Gastrocnemius medialis (tissue), 4 donors: ENCODE results near the gene METTL26. TPM values are rescaled to one million over a fixed set of nuclear protein-coding genes. Genes with fewer than 3 reads are reported as not detected.
A peak's percentile ranks its signal among the peaks of the same experiment; 100 is the strongest.

ENCODE experiments used
- ATAC-seq, 2 donors: fragments of 150-250 bp; one replicate each; pipeline ENCODE4 v1.9.1; 2016
- DNase-seq, 2 donors: peaks; one replicate each; pipeline ENCODE4 v3.0.0-alpha.2; 2019
- H3K27ac ChIP-seq, 4 donors: fragments of 200-600 bp; sonication (generic); 1 replicate in 1 of 4; 2 replicates in 3 of 4; pipeline ENCODE4 v1.5.1; 2016 to 2018; ENCODE audit warnings: mild to moderate bottlenecking in 2 of 4, moderate library complexity in 1 of 4
- H3K27me3 ChIP-seq, 3 donors: fragments of 200-600 bp; sonication (generic) in 2 of 3; 1 replicate in 1 of 3; 2 replicates in 2 of 3; pipeline versions ENCODE4 v1.5.1 to v1.6.0; 2016 to 2019; ENCODE audit warnings: mild to moderate bottlenecking in 1 of 3, moderate library complexity in 1 of 3
- H3K36me3 ChIP-seq, 2 donors: fragments of 200-600 bp; sonication (generic) in 1 of 2; one replicate each; pipeline ENCODE4 v1.5.1; 2017 to 2018
- H3K4me1 ChIP-seq, 2 donors: fragments of 200-600 bp; sonication (generic) in 1 of 2; one replicate each; pipeline ENCODE4 v1.5.1; 2016 to 2017; ENCODE audit warnings: mild to moderate bottlenecking in 2 of 2
- H3K4me3 ChIP-seq, 4 donors: fragments of 200-600 bp; sonication (generic) in 3 of 4; 1 replicate in 1 of 4; 2 replicates in 3 of 4; pipeline ENCODE4 v1.5.1; 2016 to 2019; ENCODE audit warnings: mild to moderate bottlenecking in 2 of 4
- H3K9me3 ChIP-seq, 3 donors: fragments of 200-600 bp; sonication (generic) in 2 of 3; 1 replicate in 1 of 3; 2 replicates in 2 of 3; pipeline ENCODE4 v1.5.1; 2016 to 2019
- POLR2A ChIP-seq, 2 donors: fragments of 450-650 bp; IDR thresholded peaks; one replicate each; pipeline ENCODE4 v1.6.1; 2017; ENCODE audit warnings: antibody characterized with exemption in 2 of 2, mild to moderate bottlenecking in 2 of 2, moderate library complexity in 2 of 2
- in situ Hi-C, 4 donors: fragments of 200-750 bp; cut with MboI; loops; one replicate each; pipeline versions ENCODE4 v1.15.0 to v1.8.0; 2017; ENCODE audit warnings: low sequenced_read_pairs in 4 of 4
- intact Hi-C: fragments of 100-400 bp; cut with DNase I; formaldehyde crosslinking; loops from one replicate; pipeline ENCODE4 v1.15.1; 2023; ENCODE audit warnings: low total_unique reads
- total RNA-seq, 4 donors: library from RNA; depleted of rRNA; stranded (reverse); fragments of >200 nt; gene quantifications; one replicate each; pipeline versions ENCODE4 v1.1.0 to v1.2.3, GENCODE V29; 2016
- TF ChIP-seq, protein P1 (sequence below), 5 experiments: fragments of 450-650 bp in 3 of 5; fragments of 200-600 bp in 2 of 5; sonication (generic) in 2 of 5; IDR thresholded peaks in 4 of 5; conservative IDR thresholded peaks in 1 of 5; 1 replicate in 4 of 5; 2 replicates in 1 of 5; pipeline ENCODE4 v1.5.1; 2016 to 2019; ENCODE audit warnings: antibody characterized with exemption in 5 of 5, mild to moderate bottlenecking in 3 of 5, moderate library complexity in 3 of 5

METTL26 gene
- total RNA-seq, 4 donors from 2014 or later, result 114 to 212 (median 141) TPM

DNA sequence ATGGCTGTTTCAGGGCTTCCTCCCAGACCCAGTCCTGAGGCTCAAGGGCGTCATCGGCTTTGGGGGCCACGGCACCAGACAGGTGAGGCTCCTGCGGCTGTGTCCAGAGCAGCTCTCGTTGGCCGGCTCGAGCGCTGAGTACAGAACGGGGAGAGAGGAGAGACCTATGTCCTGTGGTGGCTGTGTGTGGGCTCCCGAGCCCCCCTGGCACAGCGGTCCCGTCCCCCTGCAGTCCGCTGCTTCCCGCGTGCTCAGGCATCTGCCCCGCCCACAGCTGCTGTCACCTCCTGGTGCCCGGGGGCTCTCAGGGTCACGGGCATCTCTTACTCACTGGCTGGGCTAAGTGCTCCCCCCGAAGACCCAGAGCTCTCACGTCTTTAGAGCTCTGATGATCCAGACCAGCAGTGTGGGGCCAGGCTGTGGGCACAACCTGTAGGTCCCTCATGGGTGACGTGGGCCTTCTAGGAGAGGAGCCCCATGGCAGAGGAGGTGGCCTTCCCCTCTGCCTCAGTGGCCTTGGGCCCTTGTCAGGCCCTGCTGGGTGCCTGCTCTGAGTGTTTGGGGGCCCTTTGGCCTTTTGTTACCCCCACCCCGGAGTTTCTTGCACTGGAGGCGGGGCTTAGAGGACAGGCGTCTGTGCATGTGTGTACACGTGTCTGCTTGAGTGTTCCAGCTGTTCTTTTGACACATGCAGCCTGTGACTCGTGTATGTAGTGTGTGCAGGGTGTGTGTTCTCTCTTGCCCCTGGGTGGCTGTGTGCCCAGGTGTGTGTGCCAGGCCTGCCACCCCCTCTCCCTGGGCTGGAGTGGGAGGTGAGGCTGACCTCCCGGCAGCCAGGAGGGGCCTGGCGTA, 16.6 kb upstream of the METTL26 start:
- H3K4me3 ChIP-seq, result no peak overlapping the region

DNA sequence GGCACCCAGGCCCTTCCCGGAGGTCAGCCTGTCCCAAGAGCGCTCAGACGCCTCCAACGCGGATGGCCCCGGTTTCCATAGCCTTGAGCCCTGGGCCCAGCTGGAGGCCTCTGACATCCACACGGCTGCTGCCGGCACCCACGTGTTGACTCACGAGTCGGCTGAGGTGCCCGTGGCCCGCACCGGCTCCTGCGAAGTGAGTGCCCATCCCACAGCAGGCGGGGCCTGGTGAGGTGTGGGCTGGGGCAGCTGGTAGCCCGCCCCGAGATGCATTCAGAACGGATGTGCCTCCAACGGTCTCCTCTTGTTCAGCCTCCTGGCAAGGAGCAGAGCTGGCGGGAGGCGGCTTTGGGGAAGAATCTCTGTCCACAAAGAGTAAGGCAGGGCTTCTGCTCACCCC, 15.7 kb upstream of the METTL26 start:
- TF ChIP-seq POLR2A (IDR thresholded peaks at IDR 0.05), result no peak
- TF ChIP-seq, protein P1, sequence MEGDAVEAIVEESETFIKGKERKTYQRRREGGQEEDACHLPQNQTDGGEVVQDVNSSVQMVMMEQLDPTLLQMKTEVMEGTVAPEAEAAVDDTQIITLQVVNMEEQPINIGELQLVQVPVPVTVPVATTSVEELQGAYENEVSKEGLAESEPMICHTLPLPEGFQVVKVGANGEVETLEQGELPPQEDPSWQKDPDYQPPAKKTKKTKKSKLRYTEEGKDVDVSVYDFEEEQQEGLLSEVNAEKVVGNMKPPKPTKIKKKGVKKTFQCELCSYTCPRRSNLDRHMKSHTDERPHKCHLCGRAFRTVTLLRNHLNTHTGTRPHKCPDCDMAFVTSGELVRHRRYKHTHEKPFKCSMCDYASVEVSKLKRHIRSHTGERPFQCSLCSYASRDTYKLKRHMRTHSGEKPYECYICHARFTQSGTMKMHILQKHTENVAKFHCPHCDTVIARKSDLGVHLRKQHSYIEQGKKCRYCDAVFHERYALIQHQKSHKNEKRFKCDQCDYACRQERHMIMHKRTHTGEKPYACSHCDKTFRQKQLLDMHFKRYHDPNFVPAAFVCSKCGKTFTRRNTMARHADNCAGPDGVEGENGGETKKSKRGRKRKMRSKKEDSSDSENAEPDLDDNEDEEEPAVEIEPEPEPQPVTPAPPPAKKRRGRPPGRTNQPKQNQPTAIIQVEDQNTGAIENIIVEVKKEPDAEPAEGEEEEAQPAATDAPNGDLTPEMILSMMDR (IDR thresholded peaks at IDR 0.05 in 4 of 5, conservative IDR thresholded peaks at IDR 0.05 in 1 of 5), result no peak
- no peak overlapping the region for H3K27ac ChIP-seq
- intact Hi-C loops (no loop called here), in situ Hi-C loops (no loop called here)
- no peak overlapping the region for H3K4me3 ChIP-seq
- DNase-seq (no peak), ATAC-seq (no peak)
- no peaks in the 10 kb centered on the region for H3K36me3 ChIP-seq
- no peaks in the 10 kb centered on the region for H3K27me3 ChIP-seq
- H3K9me3 ChIP-seq, result no peaks in the 10 kb centered on the region
- H3K4me1 ChIP-seq, result peaks cover 20 to 27% of the 10 kb centered on the region in 2 donors

More for the DNA sequence above, 16.6 kb upstream of the METTL26 start:
- Histone ChIP-seq H3K4me1 (peaks cover 13 to 19% of the 10 kb centered on the region in 2 donors), H3K9me3 (no peaks in the 10 kb centered on the region), H3K27ac (no peak overlapping the region), H3K36me3 (no peaks in the 10 kb centered on the region), H3K27me3 (no peaks in the 10 kb centered on the region)
- ATAC-seq (no peak), DNase-seq (no peak)
- intact Hi-C loops, result no loop called here
- TF ChIP-seq POLR2A (IDR thresholded peaks at IDR 0.05), result no peak
- TF ChIP-seq, protein P1 (IDR thresholded peaks at IDR 0.05 in 4 of 5, conservative IDR thresholded peaks at IDR 0.05 in 1 of 5), result no peak
- in situ Hi-C loops, result no loop called here

DNA sequence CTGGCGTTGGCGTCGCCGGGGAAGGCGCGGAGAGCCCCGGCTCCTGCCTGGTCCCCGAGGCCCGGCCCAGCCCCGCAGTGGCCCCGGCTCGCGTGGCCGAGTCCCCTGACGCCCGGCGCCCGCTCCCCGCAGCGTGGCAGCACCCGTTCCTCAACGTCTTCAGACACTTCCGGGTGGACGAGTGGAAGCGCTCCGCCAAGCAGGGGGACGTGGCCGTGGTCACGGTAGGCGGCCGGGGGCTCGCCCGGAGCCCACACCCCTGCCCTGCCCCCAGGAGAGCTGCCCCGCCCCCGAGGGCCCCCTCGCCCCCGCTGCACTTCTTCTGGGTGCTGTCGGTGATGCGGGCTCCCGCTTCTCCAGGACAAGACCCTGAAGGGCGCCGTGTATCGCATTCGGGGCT, 13.5 kb upstream of the METTL26 start:
- DNase-seq (no peak), ATAC-seq (no peak)
- peak overlapping the region; percentile 61 to 78 (median 65) for H3K4me3 ChIP-seq
- H3K9me3 ChIP-seq, result no peaks in the 10 kb centered on the region
- peak overlapping the region in 3 of 4 donors; percentile 87 to 97 (median 95) for H3K27ac ChIP-seq
- intact Hi-C loops, result loop anchor here (1.0 to 10.0 kb wide), 2 partner anchors 11 to 415 kb away; partner anchors contain the start of gene FAM234A
- H3K4me1 ChIP-seq, result peaks cover 35 to 49% of the 10 kb centered on the region in 2 donors
- TF ChIP-seq, protein P1 (IDR thresholded peaks at IDR 0.05 in 4 of 5, conservative IDR thresholded peaks at IDR 0.05 in 1 of 5), result no peak
- TF ChIP-seq POLR2A (IDR thresholded peaks at IDR 0.05), result no peak
- H3K36me3 ChIP-seq, result no peaks in the 10 kb centered on the region
- in situ Hi-C loops, result no loop called here
- no peaks in the 10 kb centered on the region for H3K27me3 ChIP-seq

DNA sequence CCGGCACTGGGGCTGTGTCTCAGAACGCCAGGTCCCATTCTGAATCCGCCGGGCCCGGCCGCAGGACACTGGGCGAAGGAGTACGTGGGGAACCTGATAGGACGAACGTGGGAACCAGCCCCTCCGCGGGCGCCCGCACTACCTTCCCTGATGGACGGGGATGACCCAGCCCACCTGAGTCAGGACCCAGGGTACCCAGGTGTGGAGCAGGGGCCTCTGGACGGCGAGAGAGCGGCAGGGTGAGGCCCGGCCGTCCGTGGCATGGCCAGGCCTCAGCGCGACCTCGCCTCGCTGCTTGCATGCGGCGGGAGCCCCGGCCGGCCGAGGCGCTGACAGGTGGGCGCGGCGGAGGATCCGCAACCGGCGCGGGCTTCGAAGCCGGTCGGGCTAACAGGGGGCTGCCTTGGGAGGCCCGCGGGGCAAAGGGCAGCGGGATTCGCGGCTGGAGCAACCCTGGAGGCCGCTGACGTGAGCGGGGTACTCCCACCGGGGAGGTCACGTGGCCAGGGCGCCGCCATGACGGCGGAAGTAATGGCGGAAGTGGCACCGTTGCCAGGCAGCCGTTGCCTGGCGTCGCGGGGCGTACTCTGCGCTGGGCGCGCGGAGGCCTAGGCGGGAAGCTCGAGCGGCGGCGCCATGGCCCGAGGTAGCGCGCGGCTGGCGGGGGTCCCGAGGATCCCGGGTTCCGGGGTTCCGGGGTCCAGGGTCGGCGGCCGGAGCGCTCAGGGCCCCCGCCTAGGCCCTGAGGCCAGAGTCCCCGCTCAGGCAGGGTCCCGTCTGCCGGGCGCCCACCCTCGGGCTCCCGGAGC, 12.9 kb upstream of the METTL26 start, which contains the start of gene WDR90:
Gene WDR90 (plus strand): TSS at position 585 of the 809 bp plus-strand sequence. CDS start 52 bp downstream, at position 637.
- peaks cover 35 to 55% of the 10 kb centered on the region in 2 donors for H3K4me1 ChIP-seq
- H3K27ac ChIP-seq, result peak within 1 kb of the TSS; percentile 87 to 97 (median 96)
- TF ChIP-seq POLR2A (IDR thresholded peaks at IDR 0.05), result peak; percentile 60 to 70
- TF ChIP-seq, protein P1 (IDR thresholded peaks at IDR 0.05 in 4 of 5, conservative IDR thresholded peaks at IDR 0.05 in 1 of 5), result no peak
- ATAC-seq, result peak; percentile 85
- H3K9me3 ChIP-seq, result no peaks in the 10 kb centered on the region
- H3K4me3 ChIP-seq, result peak within 1 kb of the TSS; percentile 61 to 78 (median 65)
- H3K36me3 ChIP-seq, result no peaks in the 10 kb centered on the region
- DNase-seq, result peak; percentile 84 to 88
- in situ Hi-C loops, result no loop called here
- intact Hi-C loops, result loop anchor here (1.0 to 10.0 kb wide), 2 partner anchors 11 to 414 kb away; partner anchors contain the start of gene FAM234A
- H3K27me3 ChIP-seq, result no peaks in the 10 kb centered on the region
